Colonic mucosa (tissue), 4 donors: Measurements from ENCODE around the gene CDX2. TPM values are rescaled to one million over a fixed set of nuclear protein-coding genes. Genes with fewer than 3 reads are reported as not detected.
A peak's percentile ranks its signal among the peaks of the same experiment; 100 is the strongest.

Experiments
- DNase-seq: peaks from one replicate; pipeline ENCODE4 v3.0.0-alpha.2; 2020
- H3K27ac ChIP-seq: fragments of 200-600 bp; one replicate; pipeline ENCODE4 v1.8.0; 2021
- H3K27me3 ChIP-seq: fragments of 200-600 bp; one replicate; pipeline ENCODE4 v1.8.0; 2021
- H3K36me3 ChIP-seq: fragments of 200-600 bp; one replicate; pipeline ENCODE4 v1.8.0; 2021
- H3K4me1 ChIP-seq: fragments of 200-600 bp; one replicate; pipeline ENCODE4 v1.8.0; 2021; ENCODE audit warnings: mild to moderate bottlenecking
- H3K4me3 ChIP-seq: fragments of 200-600 bp; one replicate; pipeline ENCODE4 v1.8.0; 2021
- H3K9ac ChIP-seq, 2 donors: one replicate each; pipeline ENCODE4 v1.7.0; 2013; ENCODE audit warnings: control low read depth in 2 of 2, low read depth in 2 of 2, low read length in 2 of 2
- H3K9me3 ChIP-seq: fragments of 200-600 bp; one replicate; pipeline ENCODE4 v1.8.0; 2021
- intact Hi-C: fragments of 100-400 bp; cut with DNase I; formaldehyde crosslinking; loops from one replicate; pipeline ENCODE4 v1.14.1; 2022
- total RNA-seq, 2 donors: library from RNA; stranded (reverse); fragmentation: NEBNext Ultra II Directional in 1 of 2; extraction: Animal tissue kit (Norgen Biotek cat#: 25700) in 1 of 2; gene quantifications; one replicate each; pipeline ENCODE4 v1.2.1, GENCODE V29; 2021
- TF ChIP-seq, protein P1 (sequence below): fragments of 200-600 bp; IDR thresholded peaks from one replicate; pipeline ENCODE4 v1.8.0; 2022; ENCODE audit warnings: antibody characterized with exemption, mild to moderate bottlenecking
- donor health status: healthy.
- donor health status: DM: no; HTN: no; CAD: no.
- donor health status: DM: no; HTN: no; CAD: no.

The CDX2 gene
- total RNA-seq, 2 donors from 2014 or later: 271 to 391 TPM

DNA sequence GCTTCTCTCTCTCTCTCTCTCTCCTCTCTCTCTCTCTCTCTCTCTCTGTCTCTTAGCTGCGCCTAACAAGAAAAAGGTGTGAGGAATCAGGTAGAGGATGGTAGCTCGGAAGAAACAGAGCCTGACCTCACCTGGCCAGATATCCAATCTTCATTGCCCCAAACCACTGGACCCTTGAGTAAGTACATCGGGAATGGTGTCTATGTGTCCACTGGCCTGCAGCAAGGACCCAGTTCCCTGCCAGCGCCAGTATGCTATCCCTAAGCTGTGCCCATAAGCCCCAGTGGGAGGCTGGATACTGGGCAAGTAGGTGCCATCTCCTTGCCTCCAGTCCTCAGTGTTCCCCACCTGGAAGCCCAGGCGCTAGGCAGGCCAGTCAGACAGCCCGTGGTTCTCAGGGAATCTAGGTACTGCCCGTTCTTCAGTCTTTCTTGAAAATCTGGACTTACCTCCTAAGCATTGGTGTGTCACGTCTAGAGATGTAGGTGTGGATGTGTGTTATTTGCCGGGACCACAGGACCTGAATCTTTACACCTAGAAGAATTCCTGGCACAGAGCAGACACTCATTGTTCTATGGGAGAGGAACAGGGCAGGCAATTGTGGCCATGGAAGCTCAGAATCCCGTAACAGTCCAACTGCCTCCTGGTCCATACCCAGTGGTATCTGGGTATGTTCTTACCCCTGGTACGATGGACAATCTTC is 12.0 kb upstream of the CDX2 start:
- Histone ChIP-seq H3K36me3 (no peaks in the 10 kb centered on the region), H3K9me3 (no peaks in the 10 kb centered on the region), H3K9ac (peak overlapping the region; percentile 28 to 91), H3K4me1 (no peaks in the 10 kb centered on the region), H3K4me3 (no peak overlapping the region), H3K27ac (no peak overlapping the region), H3K27me3 (peaks cover 16% of the 10 kb centered on the region)
- DNase-seq: no peak
- intact Hi-C loops: loop anchor here (5.0 kb wide), 2 partner anchors 154 to 619 kb away; no protein-coding TSS in a partner anchor
- TF ChIP-seq, protein P1, sequence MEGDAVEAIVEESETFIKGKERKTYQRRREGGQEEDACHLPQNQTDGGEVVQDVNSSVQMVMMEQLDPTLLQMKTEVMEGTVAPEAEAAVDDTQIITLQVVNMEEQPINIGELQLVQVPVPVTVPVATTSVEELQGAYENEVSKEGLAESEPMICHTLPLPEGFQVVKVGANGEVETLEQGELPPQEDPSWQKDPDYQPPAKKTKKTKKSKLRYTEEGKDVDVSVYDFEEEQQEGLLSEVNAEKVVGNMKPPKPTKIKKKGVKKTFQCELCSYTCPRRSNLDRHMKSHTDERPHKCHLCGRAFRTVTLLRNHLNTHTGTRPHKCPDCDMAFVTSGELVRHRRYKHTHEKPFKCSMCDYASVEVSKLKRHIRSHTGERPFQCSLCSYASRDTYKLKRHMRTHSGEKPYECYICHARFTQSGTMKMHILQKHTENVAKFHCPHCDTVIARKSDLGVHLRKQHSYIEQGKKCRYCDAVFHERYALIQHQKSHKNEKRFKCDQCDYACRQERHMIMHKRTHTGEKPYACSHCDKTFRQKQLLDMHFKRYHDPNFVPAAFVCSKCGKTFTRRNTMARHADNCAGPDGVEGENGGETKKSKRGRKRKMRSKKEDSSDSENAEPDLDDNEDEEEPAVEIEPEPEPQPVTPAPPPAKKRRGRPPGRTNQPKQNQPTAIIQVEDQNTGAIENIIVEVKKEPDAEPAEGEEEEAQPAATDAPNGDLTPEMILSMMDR: no peak

DNA sequence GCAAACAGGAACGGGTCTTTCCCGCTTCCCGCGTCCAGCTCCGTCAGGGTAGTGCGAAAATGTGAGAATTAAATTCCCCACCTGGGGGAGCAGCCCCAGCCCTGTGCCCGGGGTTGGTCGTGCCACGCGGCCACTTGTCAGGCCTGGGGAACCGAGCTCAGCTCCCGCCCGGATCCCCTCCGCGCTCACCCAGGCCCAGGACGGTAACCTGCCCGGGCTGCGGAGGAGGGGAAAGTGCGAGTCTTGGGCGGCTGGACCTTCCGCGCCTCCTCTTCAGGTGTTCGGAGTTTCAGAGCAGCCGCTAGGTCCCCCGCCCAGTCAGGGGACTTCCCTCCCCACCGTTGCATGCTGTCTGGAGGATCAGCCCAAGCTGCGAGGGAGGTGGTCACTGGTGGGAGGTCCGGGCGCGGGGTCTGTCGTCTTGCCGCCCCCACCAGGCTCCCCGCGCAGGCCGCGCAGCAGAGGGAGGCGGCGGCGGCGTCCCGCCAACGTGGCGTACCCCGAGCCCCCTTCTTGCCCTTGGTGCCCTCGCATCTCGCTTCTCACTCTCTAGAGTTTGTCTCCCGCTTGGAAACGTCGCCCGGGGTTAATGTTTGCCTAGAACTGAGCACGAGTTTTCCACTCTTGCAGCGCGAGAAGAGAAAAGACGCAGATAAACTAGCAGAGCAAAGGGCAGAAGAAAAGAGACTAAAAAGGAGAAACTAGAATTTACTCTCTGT is 11.3 kb upstream of the CDX2 start:
- Histone ChIP-seq H3K9ac (peak overlapping the region; percentile 78 to 91), H3K4me1 (no peaks in the 10 kb centered on the region), H3K4me3 (peak overlapping the region; percentile 37), H3K27me3 (peaks cover 22% of the 10 kb centered on the region), H3K36me3 (no peaks in the 10 kb centered on the region), H3K27ac (peak overlapping the region; percentile 84), H3K9me3 (no peaks in the 10 kb centered on the region)
- intact Hi-C loops: loop anchor here (5.0 kb wide), 2 partner anchors 153 to 618 kb away; no protein-coding TSS in a partner anchor
- peak; percentile 64 for DNase-seq
- TF ChIP-seq, protein P1: no peak

DNA sequence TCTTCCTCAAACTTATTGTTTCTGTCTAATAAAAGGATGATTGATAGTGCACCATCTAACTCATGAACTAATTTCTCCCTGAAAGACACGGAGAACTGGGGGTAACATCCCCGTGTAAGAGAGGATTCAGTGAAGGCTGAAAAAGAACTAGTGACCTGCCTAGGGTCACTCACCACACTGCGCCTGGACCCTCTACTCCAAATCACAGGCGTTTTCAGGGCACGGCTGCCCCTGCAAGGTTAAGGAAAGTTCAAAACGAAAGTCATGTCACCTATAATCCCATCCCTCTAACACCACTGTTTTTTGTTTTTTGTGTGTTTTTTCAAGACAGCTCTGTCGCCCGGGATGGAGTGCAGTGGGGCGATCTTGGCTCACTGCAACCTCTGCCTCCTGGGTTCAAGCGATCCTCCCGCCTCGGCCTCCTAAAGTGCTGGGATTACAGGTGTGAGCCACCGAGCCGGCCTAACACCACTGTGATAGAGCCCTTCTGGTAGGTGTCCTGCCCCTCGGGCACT is 10.7 kb upstream of the CDX2 start:
- H3K27me3 ChIP-seq: peaks cover 22% of the 10 kb centered on the region
- intact Hi-C loops: loop anchor here (5.0 to 10.0 kb wide), 3 partner anchors 153 to 1025 kb away; no protein-coding TSS in a partner anchor
- TF ChIP-seq, protein P1: no peak

DNA sequence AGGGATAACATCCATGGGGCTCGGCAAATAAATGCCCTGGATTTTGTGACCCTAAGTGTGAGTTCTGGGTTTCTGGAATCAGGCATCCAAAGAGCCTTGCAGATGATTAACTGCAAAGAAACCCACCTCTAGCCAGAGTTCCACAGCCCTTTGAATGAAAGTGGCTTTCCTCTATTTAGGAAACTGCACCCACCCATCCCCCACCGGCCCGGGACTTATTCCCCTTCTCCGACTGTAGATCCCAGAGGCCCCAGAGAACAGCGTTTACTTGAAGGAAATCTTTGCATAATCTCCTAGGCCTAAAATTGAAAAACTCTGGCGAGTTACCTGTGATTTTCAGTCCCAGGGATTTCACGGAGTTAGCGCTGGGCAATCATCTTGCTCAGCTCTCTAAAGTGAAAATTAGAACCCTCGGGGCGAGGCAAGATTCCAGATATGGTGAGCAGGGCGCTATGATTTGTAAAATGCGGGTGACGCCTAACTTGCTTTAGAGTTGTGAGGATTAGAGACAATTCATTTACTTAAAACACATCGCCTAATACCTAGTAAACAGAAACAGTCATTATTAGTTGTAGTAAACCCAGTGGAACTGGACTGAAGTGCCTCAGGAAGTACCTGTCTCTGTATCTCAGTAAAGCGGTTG is 10.0 kb upstream of the CDX2 start:
- TF ChIP-seq, protein P1: no peak
- intact Hi-C loops: loop anchor here (10.0 kb wide), 1 partner anchor 1024 kb away; no protein-coding TSS in a partner anchor
- peaks cover 22% of the 10 kb centered on the region for H3K27me3 ChIP-seq
- H3K9me3 ChIP-seq: no peaks in the 10 kb centered on the region
- H3K9ac ChIP-seq: peak overlapping the region; percentile 78 to 91
- H3K27ac ChIP-seq: peak overlapping the region; percentile 84
- peak; percentile 29 for DNase-seq
- H3K36me3 ChIP-seq: no peaks in the 10 kb centered on the region
- H3K4me3 ChIP-seq: peak overlapping the region; percentile 49
- H3K4me1 ChIP-seq: no peaks in the 10 kb centered on the region

More for the DNA sequence above, 10.7 kb upstream of the CDX2 start:
- H3K9me3 ChIP-seq: no peaks in the 10 kb centered on the region
- H3K36me3 ChIP-seq: no peaks in the 10 kb centered on the region
- H3K4me3 ChIP-seq: peak overlapping the region; percentile 37
- H3K4me1 ChIP-seq: no peaks in the 10 kb centered on the region
- peak overlapping the region; percentile 78 to 91 for H3K9ac ChIP-seq
- no peak for DNase-seq
- peak overlapping the region; percentile 84 for H3K27ac ChIP-seq
